Spinal cord (tissue), 10 donors: ENCODE data around the gene SLBP. TPM values are rescaled to one million over a fixed set of nuclear protein-coding genes. Genes with fewer than 3 reads are reported as not detected.
A peak's percentile ranks its signal among the peaks of the same experiment; 100 is the strongest.

Experiments used
- DNase-seq, 6 donors: peaks; one replicate each; pipeline versions ENCODE4 v3.0.0 to v3.0.0-alpha.2; 2013 to 2015; ENCODE audit warnings: low spot score in 6 of 6, low read depth in 4 of 6
- H3K27ac ChIP-seq: one replicate; pipeline ENCODE4 v1.5.1; 2013; ENCODE audit warnings: low read depth, low read length, control low read depth
- H3K27me3 ChIP-seq: one replicate; pipeline ENCODE4 v1.6.1; 2013; ENCODE audit warnings: low read length; ENCODE audit not compliant: control insufficient read depth, insufficient read depth
- H3K36me3 ChIP-seq: one replicate; pipeline ENCODE4 v1.6.1; 2013; ENCODE audit warnings: low read length; ENCODE audit not compliant: control insufficient read depth, insufficient read depth
- H3K4me1 ChIP-seq: one replicate; pipeline ENCODE4 v1.6.1; 2013; ENCODE audit warnings: low read length; ENCODE audit not compliant: control insufficient read depth, insufficient read depth
- H3K4me3 ChIP-seq: one replicate; pipeline ENCODE4 v1.5.1; 2013; ENCODE audit warnings: low read depth, low read length, control low read depth
- H3K9me3 ChIP-seq: one replicate; pipeline ENCODE4 v1.6.1; 2013; ENCODE audit warnings: low read length; ENCODE audit not compliant: control insufficient read depth, insufficient read depth
- WGBS: methylation state at CpG from one replicate; pipeline ENCODE4 v1.1.5; 2013; ENCODE audit warnings: missing lambda C conversion rate; ENCODE audit not compliant: insufficient coverage; 5-methylcytosine and 5-hydroxymethylcytosine counted together
- polyA plus RNA-seq, 2 donors: library from polyadenylated mRNA; unstranded; fragments of 120-200 nt; gene quantifications; one replicate each; pipeline ENCODE4 v1.2.1, GENCODE V29; 2013; ENCODE audit not compliant: insufficient read length in 2 of 2
- small RNA-seq: library from RNA; depleted of rRNA; stranded (forward); fragments of <200 nt; gene quantifications from one replicate; pipeline ENCODE3, GENCODE V24; 2014; ENCODE audit warnings: low replicate concordance
- total RNA-seq, 2 donors: library from RNA; depleted of rRNA in 1 of 2; stranded (reverse); fragments of 120-200 nt in 1 of 2; fragments of >200 nt in 1 of 2; gene quantifications; one replicate each; pipeline versions ENCODE4 v1.2.3 to v1.2.4, GENCODE V29; 2013 to 2014
- donor health status: healthy.

The SLBP gene
- total and polyA plus RNA-seq, 4 donors, result 37.0 to 59.9 (median 56.4) TPM

DNA sequence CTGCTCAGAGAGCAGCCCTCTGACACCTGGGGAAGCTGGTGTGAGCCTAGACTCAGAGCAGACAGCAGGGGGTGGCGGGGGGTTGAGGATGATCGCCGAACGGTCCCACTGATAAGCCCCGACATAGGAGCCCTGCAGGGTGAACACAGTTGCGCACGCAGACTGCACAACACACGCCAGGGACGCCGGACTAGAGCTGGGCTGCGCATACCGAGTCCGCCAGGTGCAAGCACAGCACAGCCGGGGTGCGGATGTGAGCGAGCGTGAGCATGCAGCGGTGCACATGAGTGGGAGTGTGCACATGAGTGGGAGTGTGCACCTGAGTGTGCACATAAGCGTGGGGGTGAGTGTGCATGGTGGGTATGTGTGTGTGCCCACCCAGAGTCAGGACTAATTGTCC, 64.7 kb downstream of the SLBP start:
- peaks cover 18% of the 10 kb centered on the region for H3K4me1 ChIP-seq
- peaks cover 9% of the 10 kb centered on the region for H3K36me3 ChIP-seq
- WGBS, result 87% methylated on average over 19 of the region's 19 CpGs
- H3K27me3 ChIP-seq, result no peaks in the 10 kb centered on the region
- H3K27ac ChIP-seq, result no peak overlapping the region
- DNase-seq, result no peak
- H3K4me3 ChIP-seq, result no peak overlapping the region
- no peaks in the 10 kb centered on the region for H3K9me3 ChIP-seq

- Histone ChIP-seq H3K27me3 (no peaks in the 10 kb centered on the region), H3K36me3 (peaks cover 13% of the 10 kb centered on the region), H3K4me3 (no peak overlapping the region), H3K9me3 (no peaks in the 10 kb centered on the region), H3K4me1 (peaks cover 18% of the 10 kb centered on the region), H3K27ac (no peak overlapping the region)
- WGBS, result 89% methylated on average over 3 of the region's 7 CpGs
- DNase-seq, result no peak
These were observed 65.4 kb downstream of the SLBP start for GRCh38 chr4:1646690-1647089.

DNA sequence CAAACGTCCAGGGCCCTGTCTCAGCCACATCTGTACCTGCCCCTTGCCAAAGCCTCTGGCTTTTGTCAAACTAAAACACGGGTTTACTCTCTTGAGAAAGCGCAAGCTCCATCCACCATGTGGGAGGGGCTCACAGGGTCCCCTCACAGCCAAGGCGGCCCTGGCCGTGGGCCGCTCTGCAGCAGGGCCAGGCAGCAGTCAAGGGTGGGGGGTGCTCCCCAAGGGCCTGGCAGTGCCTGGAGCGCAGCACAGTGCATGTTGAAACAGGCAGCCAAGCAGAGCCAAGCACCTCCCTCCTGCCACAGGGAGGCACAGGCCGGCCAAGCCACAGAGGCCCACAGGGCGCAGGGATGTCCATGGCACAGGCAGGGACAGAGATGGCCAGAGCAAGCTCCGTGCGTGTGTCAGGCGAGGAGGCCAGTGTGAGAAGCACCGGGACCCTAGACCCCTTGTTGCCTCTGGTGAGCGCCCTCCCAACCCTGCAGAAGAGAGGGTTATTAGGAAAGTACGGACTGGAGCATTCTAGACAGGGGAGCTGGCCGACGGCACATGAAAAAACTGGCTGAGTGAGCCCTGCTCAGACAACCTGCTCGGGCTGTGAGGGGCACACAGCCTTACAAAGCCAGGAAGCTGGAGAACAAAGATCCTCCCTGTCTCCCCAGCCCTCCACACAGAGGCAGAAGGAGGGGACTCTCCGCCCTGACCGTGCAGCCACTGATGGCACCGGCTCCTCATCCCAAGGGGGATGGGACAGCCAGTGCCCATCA, 67.0 kb downstream of the SLBP start:
- peaks cover 13% of the 10 kb centered on the region for H3K36me3 ChIP-seq
- peaks cover 20% of the 10 kb centered on the region for H3K4me1 ChIP-seq
- H3K9me3 ChIP-seq, result no peaks in the 10 kb centered on the region
- H3K4me3 ChIP-seq, result peak overlapping the region; percentile 18
- no peaks in the 10 kb centered on the region for H3K27me3 ChIP-seq
- H3K27ac ChIP-seq, result no peak overlapping the region
- whole genome bisulfite sequencing, result 15% methylated on average over 21 of the region's 21 CpGs
- peak in 5 of 6 donors; percentile 15 to 66 (median 29) for DNase-seq

- Histone ChIP-seq H3K27me3 (no peaks in the 10 kb centered on the region), H3K4me1 (peaks cover 22% of the 10 kb centered on the region)
These were observed 68.0 kb downstream of the SLBP start for GRCh38 chr4:1643971-1644735.

More at GRCh38 chr4:1643971-1644735, 68.0 kb downstream of the SLBP start:
- no peak for DNase-seq
- Histone ChIP-seq H3K9me3 (no peaks in the 10 kb centered on the region), H3K36me3 (peaks cover 13% of the 10 kb centered on the region), H3K27ac (no peak overlapping the region), H3K4me3 (no peak overlapping the region)
- WGBS, result 92% methylated on average over 48 of the region's 48 CpGs

Small RNA genes lying within 50 kb of the gene (small RNA-seq; reads per million reads assigned to genes)
- not detected for gene RF00019

Other genes starting within 250 kb of the SLBP start
- gene FAM53A, start 28.0 kb downstream of the SLBP start, total RNA-seq, result 1 to 10 TPM; 1.1 to 3.3 TPM
- 1 to 10 TPM; 1.5 to 3.5 TPM for gene FAM53A, start 28.0 kb downstream of the SLBP start, polyA plus RNA-seq
- 10 to 100 TPM; 15.2 to 44.5 TPM for gene TMEM129, start 9.0 kb upstream of the SLBP start, total RNA-seq
- gene TMEM129, start 9.0 kb upstream of the SLBP start, polyA plus RNA-seq, result 10 to 100 TPM; 36.8 to 43.1 TPM
- 10 to 100 TPM in 1 of 2 donors, 1 to 10 TPM in 1; 8.4 to 10.5 TPM for gene TACC3, start 9.2 kb upstream of the SLBP start, total RNA-seq
- 10 to 100 TPM; 33.1 to 42.3 TPM for gene TACC3, start 9.2 kb upstream of the SLBP start, polyA plus RNA-seq
- gene FGFR3, start 81.0 kb upstream of the SLBP start, total RNA-seq, result 10 to 100 TPM; 36.2 to 49.5 TPM
- 100 to 1,000 TPM; 196 to 216 TPM for gene FGFR3, start 81.0 kb upstream of the SLBP start, polyA plus RNA-seq
- 10 to 100 TPM; 29.3 to 50.0 TPM for gene LETM1, start 143.8 kb upstream of the SLBP start, total RNA-seq
- 10 to 100 TPM; 33.8 to 45.3 TPM for gene LETM1, start 143.8 kb upstream of the SLBP start, polyA plus RNA-seq
- 10 to 100 TPM; 59.0 to 82.5 TPM for gene NSD2, start 159.1 kb upstream of the SLBP start, total RNA-seq
- 100 to 1,000 TPM in 1 of 2 donors, 10 to 100 TPM in 1; 85.7 to 102 TPM for gene NSD2, start 159.1 kb upstream of the SLBP start, polyA plus RNA-seq